AG04450 (cell line): Measurements from ENCODE around the gene MYO7B. TPM values are rescaled to one million over a fixed set of nuclear protein-coding genes. Genes with fewer than 3 reads are reported as not detected.
A peak's percentile ranks its signal among the peaks of the same experiment; 100 is the strongest.

Experiments
- CTCF ChIA-PET: fragments of 300-600, 350-600 bp; formaldehyde crosslinking; extraction: SDS; loops from one replicate; lab custom pipeline; 2022; ENCODE audit warnings: antibody characterized with exemption, inconsistent platforms; lab: Charles Lee
- POLR2A ChIA-PET: fragments of 350-600 bp; formaldehyde crosslinking; extraction: SDS; loops from one replicate; lab custom pipeline; 2021; ENCODE audit warnings: antibody characterized with exemption, inconsistent platforms; lab: Yijun Ruan, JAX
- DNase-seq: peaks from one replicate; pipeline ENCODE4 v3.0.0-alpha.2; 2011; ENCODE audit warnings: low read depth, low spot score
- H3K27ac ChIP-seq: one replicate; pipeline ENCODE4 v1.5.1; 2012; ENCODE audit warnings: low read depth, low read length, control low read depth
- H3K27me3 ChIP-seq: one replicate; pipeline ENCODE4 v1.6.0; 2012; ENCODE audit warnings: low read length; ENCODE audit not compliant: control insufficient read depth, insufficient read depth
- H3K4me3 ChIP-seq: 2 replicates; pipeline ENCODE4 v1.5.1; 2011; ENCODE audit warnings: mild to moderate bottlenecking, low read depth, low read length, control low read depth
- H3K9me3 ChIP-seq: 2 replicates; pipeline ENCODE4 v1.5.1; 2012; ENCODE audit warnings: low read length; ENCODE audit not compliant: control insufficient read depth, insufficient read depth
- polyA plus RNA-seq: library from polyadenylated mRNA; depleted of rRNA; stranded (reverse); fragments of >200 nt; gene quantifications from 2 replicates; pipeline ENCODE4 v1.2.3, GENCODE V29; 2011
- TF ChIP-seq, protein P1 (sequence below): IDR thresholded peaks from 2 replicates; pipeline ENCODE4 v1.5.1; 2011; ENCODE audit warnings: low read depth, low read length, control low read depth, inconsistent platforms

MYO7B gene
- polyA plus RNA-seq, 1 experiment = 0.02 TPM

DNA sequence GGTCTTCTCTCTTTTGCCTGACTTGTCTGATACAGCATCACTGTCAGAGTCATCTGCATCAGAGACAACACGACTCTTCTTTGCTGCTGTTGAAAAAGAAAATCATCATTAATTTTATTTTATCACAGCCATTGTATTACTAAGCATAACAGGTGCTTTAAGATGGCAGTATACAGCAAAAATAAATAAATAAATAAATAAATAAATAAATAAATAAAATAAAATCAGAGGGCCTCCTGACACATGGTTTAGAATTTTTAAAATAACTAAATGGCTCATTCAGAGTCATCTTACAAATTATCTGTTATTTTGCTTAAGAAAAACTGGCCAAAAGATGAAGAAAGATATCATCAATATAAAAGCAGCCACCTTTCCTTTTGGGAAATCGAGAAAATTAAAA, 32.0 kb upstream of the MYO7B start:
- CTCF ChIA-PET = interaction anchor here (0.6 to 0.9 kb wide), 2 partner anchors 49 to 179 kb away, joined by 3 to 9 read pairs; no protein-coding TSS in a partner anchor
- Histone ChIP-seq H3K9me3 (no peaks in the 10 kb centered on the region), H3K4me3 (no peak overlapping the region), H3K27me3 (no peaks in the 10 kb centered on the region), H3K27ac (no peak overlapping the region)
- POLR2A ChIA-PET = interaction anchor here (0.7 kb wide), 1 partner anchor 13 kb away, joined by 4 read pairs; no protein-coding TSS in a partner anchor
- no peak for DNase-seq
- TF ChIP-seq, protein P1, sequence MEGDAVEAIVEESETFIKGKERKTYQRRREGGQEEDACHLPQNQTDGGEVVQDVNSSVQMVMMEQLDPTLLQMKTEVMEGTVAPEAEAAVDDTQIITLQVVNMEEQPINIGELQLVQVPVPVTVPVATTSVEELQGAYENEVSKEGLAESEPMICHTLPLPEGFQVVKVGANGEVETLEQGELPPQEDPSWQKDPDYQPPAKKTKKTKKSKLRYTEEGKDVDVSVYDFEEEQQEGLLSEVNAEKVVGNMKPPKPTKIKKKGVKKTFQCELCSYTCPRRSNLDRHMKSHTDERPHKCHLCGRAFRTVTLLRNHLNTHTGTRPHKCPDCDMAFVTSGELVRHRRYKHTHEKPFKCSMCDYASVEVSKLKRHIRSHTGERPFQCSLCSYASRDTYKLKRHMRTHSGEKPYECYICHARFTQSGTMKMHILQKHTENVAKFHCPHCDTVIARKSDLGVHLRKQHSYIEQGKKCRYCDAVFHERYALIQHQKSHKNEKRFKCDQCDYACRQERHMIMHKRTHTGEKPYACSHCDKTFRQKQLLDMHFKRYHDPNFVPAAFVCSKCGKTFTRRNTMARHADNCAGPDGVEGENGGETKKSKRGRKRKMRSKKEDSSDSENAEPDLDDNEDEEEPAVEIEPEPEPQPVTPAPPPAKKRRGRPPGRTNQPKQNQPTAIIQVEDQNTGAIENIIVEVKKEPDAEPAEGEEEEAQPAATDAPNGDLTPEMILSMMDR = no peak

DNA sequence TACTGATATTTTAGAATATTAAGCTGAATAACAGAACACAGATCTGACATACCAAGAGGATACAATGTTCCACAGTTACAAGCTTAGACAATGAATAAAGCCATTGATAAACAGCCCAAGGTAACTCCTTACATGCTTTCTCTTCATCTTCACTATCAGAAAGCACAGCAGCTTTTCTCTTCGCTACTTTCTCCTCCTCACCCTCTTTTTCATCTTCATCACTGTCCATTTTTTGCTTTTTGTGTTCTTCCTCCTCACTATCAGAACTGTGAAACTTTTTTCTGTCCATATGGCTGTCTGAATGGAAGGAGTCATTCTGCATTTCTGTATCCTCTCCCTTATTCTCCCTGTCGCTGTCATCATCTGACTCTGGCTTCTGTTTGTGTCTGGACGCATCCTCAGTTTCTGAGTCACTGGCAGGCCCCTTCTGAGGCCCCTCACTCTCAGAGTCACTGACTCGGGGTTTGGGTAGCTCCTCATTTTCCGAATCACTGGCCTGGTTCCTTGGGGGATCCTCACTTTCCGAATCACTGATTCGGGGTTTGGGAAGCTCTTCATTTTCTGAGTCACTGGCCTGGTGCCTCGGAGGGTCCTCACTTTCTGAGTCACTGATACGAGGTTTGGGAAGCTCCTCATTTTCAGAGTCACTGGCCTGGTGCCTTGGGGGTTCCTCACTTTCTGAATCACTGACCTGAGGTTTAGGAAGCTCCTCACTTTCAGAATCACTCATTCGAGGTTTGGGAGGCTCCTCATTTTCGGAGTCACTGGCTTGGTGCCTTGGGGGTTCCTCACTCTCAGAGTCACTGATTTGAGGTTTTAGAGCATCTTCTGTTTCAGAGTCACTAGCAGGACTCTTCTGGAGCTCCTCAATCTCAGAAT, 30.7 kb upstream of the MYO7B start:
- TF ChIP-seq, protein P1 = no peak
- ChIA-PET POLR2A (interaction anchor here (0.9 kb wide), 1 partner anchor 22 kb away, joined by 4 read pairs; the partner anchor contains the start of gene IWS1), CTCF (interaction anchor here (0.9 to 4.7 kb wide), 3 partner anchors 22 to 181 kb away, joined by 3 to 17 read pairs (median 4); partner anchors contain the start of gene IWS1)
- no peaks in the 10 kb centered on the region for H3K9me3 ChIP-seq
- H3K27me3 ChIP-seq = no peaks in the 10 kb centered on the region
- no peak overlapping the region for H3K4me3 ChIP-seq
- peak overlapping the region; percentile 53 for H3K27ac ChIP-seq
- DNase-seq = no peak

DNA sequence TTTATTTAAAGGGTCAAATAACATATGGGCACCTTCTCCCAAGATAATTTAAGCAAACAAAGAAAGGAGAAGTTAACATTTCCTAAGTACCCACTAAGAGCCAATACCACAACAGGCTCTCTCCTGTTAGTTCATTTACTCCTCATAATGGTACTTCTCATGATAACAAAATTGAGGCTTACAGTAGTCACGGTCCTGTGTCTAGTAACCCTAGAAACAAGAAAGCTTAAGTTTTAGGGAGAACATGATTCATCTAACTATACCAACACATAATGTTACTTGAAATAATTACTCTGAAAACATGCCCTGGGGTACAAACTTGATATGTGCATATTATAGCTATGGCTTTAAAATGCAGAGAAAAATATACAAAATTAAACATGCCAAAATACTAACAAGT, 29.0 kb upstream of the MYO7B start:
- no peak for DNase-seq
- H3K27ac ChIP-seq = no peak overlapping the region
- ChIA-PET CTCF (interaction anchor here (1.3 to 4.7 kb wide), 5 partner anchors 27 to 189 kb away, joined by 3 to 17 read pairs (median 3); no protein-coding TSS in a partner anchor), POLR2A (interaction anchor here (0.9 kb wide), 1 partner anchor 20 kb away, joined by 3 read pairs; the partner anchor contains the start of gene IWS1)
- H3K4me3 ChIP-seq = no peak overlapping the region
- no peaks in the 10 kb centered on the region for H3K27me3 ChIP-seq
- H3K9me3 ChIP-seq = no peaks in the 10 kb centered on the region
- TF ChIP-seq, protein P1 = no peak

DNA sequence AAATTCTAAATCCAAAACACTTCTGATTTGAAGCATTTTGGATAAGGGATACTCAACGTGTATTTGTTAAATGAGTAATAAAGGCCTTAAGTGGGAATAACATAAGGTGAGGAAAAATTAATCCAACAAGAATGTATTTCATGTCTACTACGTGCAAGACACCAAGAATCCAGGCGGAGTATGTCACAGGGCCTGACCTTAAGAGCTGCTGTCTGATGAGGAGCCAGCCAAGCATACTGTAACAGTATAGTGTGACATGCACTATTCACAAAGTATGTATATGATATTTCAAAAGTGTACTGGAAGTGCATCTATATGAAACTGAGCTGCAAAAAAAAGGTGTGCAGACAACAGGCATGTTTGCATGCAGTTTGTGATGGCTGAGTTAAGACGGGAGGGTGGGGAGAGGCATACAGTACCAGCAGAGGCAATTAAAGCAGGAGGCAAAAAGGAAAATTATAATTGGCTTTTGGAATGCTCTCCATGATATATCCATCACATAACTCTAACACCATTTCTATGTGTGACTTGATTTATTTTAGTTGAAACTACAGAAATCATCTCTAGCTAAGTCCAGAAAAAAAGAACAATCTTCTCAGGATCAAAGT, 27.4 kb upstream of the MYO7B start:
- no peak for DNase-seq
- H3K9me3 ChIP-seq = no peaks in the 10 kb centered on the region
- ChIA-PET CTCF (interaction anchor here (1.1 to 4.7 kb wide), 5 partner anchors 9 to 182 kb away, joined by 3 to 17 read pairs (median 3); no protein-coding TSS in a partner anchor), POLR2A (interaction anchor here (0.6 to 2.8 kb wide), 2 partner anchors 18 to 343 kb away, joined by 4 to 26 read pairs; partner anchors contain the start of gene IWS1)
- no peak overlapping the region for H3K4me3 ChIP-seq
- H3K27ac ChIP-seq = peak overlapping the region; percentile 80
- no peaks in the 10 kb centered on the region for H3K27me3 ChIP-seq
- TF ChIP-seq, protein P1 = no peak
